ENCODE results near the gene TMEM106C. TPM values are rescaled to one million over a fixed set of nuclear protein-coding genes. Genes with fewer than 3 reads are reported as not detected.
A peak's percentile ranks its signal among the peaks of the same experiment; 100 is the strongest.

Gene TMEM106C
- total and polyA plus RNA-seq, 2 of the 4 experiments (the other 2 are of a cell fraction), result 72.1 to 74.6 TPM

- Histone ChIP-seq H3K56ac (ENCODE audit: extremely low read depth, insufficient read depth, low read length) (no peak overlapping the region), H2BK5ac (ENCODE audit: low read depth, low read length, poor library complexity, severe bottlenecking) (no peak overlapping the region), H2BK20ac (ENCODE audit: low read depth, low read length) (no peak overlapping the region), H3K36me3 (ENCODE audit: control insufficient read depth, insufficient read depth, low read length) (no peaks in the 10 kb centered on the region), H2AFZ (replicated peaks; ENCODE audit: low read length, poor library complexity) (peak overlapping the region; percentile 52), H2AK9ac (replicated peaks; ENCODE audit: low read depth, low read length, poor library complexity) (no peak overlapping the region), H2BK120ac (ENCODE audit: low read depth, low read length) (no peak overlapping the region), H3K14ac (replicated peaks; ENCODE audit: low read depth, low read length) (no peak overlapping the region), H2AK5ac (ENCODE audit: low read depth, low read length) (no peak overlapping the region), H4K5ac (ENCODE audit: low read depth, low read length) (no peak overlapping the region), H3K18ac (ENCODE audit: low read depth, low read length) (no peak overlapping the region), H3K27me3 (ENCODE audit: control insufficient read depth, insufficient read depth, low read length) (peaks cover 78% of the 10 kb centered on the region), H4K91ac (ENCODE audit: insufficient read depth, low read depth, low read length) (no peak overlapping the region), H4K20me1 (ENCODE audit: insufficient read depth, low read length) (peaks cover 6% of the 10 kb centered on the region; the same call in 1 of the 2 replicates), H4K8ac (ENCODE audit: low read depth in 2 of 2, low read length in 2 of 2) (no peak overlapping the region), H3K4ac (ENCODE audit: low read depth, low read length) (no peak overlapping the region), H3K23ac (ENCODE audit: low read depth, low read length) (0 out of 2 replicates have a peak overlapping the region, but pooled peaks have one; percentile 12), H2BK15ac (ENCODE audit: low read depth, low read length) (no peak overlapping the region), H3K79me1 (ENCODE audit: low read depth in 1 of 2, low read length in 2 of 2) (no peaks in the 10 kb centered on the region), H3K9me3 (ENCODE audit: control insufficient read depth, insufficient read depth, low read length) (no peaks in the 10 kb centered on the region), H3K4me2 (ENCODE audit: low read depth, low read length) (peak overlapping the region; percentile 83), H3K4me1 (ENCODE audit: control insufficient read depth, insufficient read depth, low read length) (peaks cover 4% of the 10 kb centered on the region; the same call in 1 of the 2 replicates), H3K9ac (ENCODE audit: low read depth, low read length) (no peak overlapping the region), H3K27ac (ENCODE audit: insufficient read depth, low read length) (no peak overlapping the region), H3K9me1 (ENCODE audit: insufficient read depth, low read length) (no peaks in the 10 kb centered on the region), H3K4me3 (ENCODE audit: insufficient read depth, low read depth, low read length) (no peak overlapping the region)
- BruUV-seq (replicated peaks), result no TSS peak
- POLR2A ChIA-PET (ENCODE audit: unreplicated experiment), result no interaction called here
- ATAC-seq (ENCODE audit: low read depth) (peak; percentile 11; the same call in 1 of the 2 replicates), DNase-seq (peak; percentile 31)
- 0% methylated on average over 9 of the region's 26 CpGs; no CpG with 5 or more reads in 1 of the 2 experiments for WGBS, 2 experiments (ENCODE audit: extremely low coverage in 2 of 2, insufficient read length in 1 of 2)
- in situ Hi-C loops (cut with MboI; ENCODE audit: low sequenced_read_pairs) (no loop called here), dilution Hi-C loops (cut with HindIII; ENCODE audit: low sequenced_read_pairs, unreplicated experiment) (no loop called here), intact Hi-C loops (cut with micrococcal nuclease) (no loop called here)
- TF ChIP-seq MAZ (IDR thresholded peaks at IDR 0.05; ENCODE audit: borderline replicate concordance, low read depth, low read length) (no peak), MAFK (IDR thresholded peaks at IDR 0.05; ENCODE audit: low read depth, low read length) (no peak), CHD1 (IDR thresholded peaks at IDR 0.05; ENCODE audit: low read depth, low read length) (no peak), FOS (IDR thresholded peaks at IDR 0.05; ENCODE audit: low read depth, low read length) (no peak), BHLHE40 (IDR thresholded peaks at IDR 0.05; ENCODE audit: low read depth, low read length) (no peak)
- CTCF ChIA-PET, result no interaction called here
These were observed 39.4 kb downstream of the TMEM106C start for GRCh38 chr12:48002773-48003218.

Data from IMR-90 (cell line).